SKM-1 (cell line): ENCODE data around the gene METTL1.

Experiments
- DNase-seq: peaks from one replicate; lab custom pipeline; 2025; ENCODE audit not compliant: unreplicated experiment; lab: John Stamatoyannopoulos, UW

METTL1 gene

DNA sequence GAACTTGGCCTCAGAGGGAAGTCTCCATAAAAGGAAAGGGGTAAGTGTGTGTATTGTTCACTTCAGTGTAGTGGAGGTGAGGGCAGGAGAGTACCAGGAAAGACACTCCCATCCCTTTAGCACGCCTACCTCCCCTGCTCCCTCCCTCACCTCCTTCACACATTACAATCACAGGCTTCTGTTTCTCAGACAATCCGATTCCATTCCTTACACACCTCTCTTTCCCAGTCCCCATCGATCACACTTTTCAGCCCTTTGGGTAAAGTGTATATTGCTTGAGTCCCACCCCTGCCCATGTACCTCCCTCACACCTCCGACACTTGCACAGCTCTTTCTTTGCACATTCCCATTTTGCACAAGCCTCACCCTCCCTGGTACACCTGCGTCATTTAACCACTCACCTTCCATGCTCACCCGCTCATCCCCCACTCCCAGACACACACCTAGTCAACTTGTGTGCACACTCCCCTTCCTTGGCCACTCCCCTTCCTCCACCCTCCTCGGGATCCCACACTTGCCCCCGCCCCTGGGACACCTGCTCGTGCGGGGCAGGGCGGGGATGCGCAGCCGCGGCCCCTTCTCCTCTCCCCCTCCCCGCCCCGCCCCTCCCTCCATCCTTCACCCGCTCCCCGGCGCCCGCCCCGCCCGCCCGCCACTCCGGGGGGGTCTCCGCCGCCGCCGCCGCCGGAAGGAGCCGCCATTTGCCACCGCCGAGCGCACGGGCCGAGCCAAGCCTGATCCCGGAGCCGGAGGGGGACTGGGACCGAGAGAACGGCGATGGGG is 17.3 kb downstream of the METTL1 start, which contains the start of gene MARCHF9:
MARCHF9 (plus strand) TSS at position 693 of the 783 bp plus-strand sequence. CDS start 426 bp downstream, outside the sequence.
- no peak for DNase-seq

DNA sequence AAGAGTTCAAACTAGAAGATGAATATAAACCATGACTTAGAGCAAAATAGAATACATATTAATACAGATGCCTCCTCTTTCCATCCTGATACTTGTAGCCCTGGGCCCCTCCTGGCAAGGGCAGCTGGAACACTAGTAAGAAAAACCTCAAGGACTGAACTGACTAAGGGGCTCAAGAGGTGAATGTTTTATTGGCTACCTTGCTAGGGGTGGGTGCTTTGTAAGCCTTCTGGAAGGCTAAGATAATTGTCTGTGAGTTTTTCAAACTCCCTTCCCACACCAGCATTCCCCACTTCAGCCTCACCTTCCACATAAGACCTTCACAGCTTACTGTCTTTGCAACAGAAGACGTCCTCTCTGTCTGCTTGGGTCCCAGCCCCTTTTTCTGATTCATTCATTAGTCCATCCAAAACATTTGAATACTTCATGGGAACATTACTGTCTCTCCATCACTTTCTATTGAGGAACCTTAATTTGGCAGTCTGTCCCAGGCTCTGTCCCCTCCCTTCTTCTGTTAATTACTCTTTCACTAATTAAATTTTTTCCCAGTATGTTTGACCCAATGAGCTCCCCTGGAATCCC is 18.1 kb downstream of the METTL1 start:
- no peak for DNase-seq

DNA sequence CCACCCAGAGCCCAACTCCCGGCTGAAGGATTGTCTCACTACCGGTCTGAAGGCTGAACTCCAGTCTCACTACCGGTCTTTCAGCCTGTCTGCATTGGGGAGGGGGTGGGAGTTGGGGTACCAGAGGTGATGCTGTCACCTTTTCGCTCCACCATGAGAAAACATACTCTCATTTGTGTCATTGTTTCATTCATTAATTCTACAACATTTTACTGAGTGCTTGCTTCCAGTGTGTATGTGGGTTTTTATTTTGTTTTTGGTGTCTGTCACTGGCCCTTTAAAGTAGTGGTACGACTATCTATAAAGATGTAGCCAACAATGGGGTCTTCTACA is 19.3 kb downstream of the METTL1 start:
- no peak for DNase-seq

DNA sequence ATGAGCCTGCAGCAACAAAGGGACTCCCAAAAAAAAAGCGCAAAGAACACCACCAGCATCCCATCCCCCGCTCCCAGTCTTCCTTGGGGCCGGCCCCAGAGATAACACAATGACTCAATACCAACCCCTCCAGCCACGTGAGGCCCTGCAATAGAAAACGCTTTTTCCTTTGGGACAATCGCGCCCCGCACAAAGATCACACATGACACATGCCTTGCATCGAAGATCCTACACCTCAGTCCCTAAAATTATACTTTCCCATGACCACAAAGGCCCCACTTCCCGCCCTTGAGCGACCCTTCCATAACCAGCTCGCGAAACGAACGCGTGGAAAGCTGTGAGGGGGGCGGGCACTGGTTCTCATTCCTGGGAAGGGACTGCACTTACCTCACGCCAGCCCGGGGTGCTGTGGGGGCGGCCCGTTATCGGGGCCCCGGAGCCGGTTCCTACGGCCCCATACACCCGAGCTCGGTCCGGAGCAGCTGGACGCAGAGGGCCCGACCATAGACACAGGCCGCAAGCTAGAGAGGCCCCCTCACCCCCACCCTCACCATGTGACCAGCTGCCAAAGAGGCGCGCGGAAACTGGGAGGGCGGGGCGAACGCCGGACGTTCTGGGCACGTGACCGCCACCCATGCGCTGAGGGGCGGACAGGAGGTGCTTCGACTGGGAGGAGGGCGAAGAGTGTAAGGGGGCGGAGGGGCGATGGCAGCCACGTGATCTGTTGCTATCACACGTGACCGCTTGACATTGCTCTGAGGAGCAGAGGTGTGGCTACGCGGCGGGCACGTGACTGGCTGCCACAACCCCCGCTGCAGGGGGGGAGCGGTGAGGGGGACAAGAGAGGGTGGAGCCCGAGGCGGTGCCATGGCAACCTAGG is 19.9 kb downstream of the METTL1 start, which contains the start of gene CDK4:
CDK4 (minus strand) TSS at position 523 of the 880 bp plus-strand sequence. CDS start 593 bp downstream, outside the sequence.
- DNase-seq, result peak; percentile 86

DNA sequence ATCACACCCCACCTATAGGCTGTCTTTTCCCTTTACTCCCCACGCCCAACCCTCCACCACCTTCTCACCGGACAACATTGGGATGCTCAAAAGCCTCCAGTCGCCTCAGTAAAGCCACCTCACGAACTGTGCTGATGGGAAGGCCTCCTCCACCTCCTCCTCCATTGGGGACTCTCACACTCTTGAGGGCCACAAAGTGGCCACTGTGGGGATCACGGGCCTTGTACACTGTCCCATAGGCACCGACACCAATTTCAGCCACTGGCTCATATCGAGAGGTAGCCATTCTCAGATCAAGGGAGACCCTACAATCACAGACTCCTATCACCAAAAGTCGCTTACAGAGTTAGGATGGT is 20.5 kb downstream of the METTL1 start:
- DNase-seq, result no peak

DNA sequence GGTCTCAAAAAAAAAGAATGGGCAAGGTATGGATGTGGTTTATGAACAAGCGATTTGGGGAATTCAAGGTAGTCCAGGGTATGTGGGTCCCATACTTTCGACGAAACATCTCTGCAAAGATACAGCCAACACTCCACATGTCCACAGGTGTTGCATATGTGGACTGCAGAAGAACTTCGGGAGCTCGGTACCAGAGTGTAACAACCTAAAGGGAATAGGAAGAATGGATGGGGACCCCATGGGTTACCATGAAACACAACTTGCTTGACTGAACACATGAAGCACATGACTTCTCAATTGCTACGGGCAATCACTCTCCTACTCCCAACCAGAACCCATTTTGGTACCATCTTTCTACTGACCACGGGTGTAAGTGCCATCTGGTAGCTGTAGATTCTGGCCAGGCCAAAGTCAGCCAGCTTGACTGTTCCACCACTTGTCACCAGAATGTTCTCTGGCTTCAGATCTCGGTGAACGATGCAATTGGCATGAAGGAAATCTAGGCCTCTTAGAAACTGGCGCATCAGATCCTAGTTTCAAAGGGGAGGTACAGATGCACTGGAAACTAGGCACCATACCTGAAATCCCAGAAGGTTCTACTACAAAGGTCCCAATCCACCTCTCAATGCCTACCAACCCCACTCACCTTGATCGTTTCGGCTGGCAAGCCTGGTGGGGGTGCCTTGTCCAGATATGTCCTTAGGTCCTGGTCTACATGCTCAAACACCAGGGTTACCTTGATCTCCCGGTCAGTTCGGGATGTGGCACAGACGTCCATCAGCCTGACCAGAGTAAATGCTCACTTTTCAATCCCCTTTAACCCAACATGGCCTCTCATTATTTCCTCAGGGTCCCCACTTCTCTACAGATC is 21.1 kb downstream of the METTL1 start:
- no peak for DNase-seq

DNA sequence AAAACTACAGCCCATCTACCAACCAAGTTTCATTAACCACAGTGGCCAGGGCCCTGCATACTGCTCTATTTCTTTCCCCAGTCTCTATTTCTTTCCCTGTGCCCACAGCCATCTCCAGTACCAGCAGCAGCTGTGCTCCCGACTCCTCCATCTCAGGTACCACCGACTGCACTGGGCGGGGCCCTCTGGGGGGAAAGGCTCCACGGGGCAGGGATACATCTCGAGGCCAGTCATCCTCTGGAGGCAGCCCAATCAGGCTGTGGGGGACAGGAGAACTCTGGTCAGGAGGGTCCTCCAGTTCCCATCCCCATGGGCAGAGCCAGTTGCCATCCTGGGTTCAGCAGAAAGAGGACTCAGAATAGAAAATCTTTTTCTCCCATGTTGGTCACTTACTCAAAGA is 22.8 kb downstream of the METTL1 start:
- DNase-seq, result no peak

DNA sequence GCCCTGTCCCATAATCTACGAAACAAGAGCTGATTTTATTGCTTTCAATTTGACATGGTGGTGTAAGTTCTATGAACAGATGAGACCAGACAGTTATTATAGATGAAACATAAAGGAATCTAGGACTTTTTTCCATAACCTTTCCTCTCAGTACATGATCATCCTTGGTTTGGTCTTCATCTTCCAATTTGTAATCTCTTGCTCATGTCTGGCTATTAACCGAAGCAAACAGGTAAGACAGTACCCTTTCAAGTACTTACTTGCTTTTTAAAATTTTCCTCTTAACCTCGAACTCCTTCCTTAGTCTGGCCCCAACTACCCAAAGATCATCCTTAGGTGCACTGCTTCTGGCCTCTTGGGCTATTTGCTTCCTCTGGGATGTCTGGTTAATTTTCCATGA is 25.9 kb downstream of the METTL1 start:
- DNase-seq, result no peak

DNA sequence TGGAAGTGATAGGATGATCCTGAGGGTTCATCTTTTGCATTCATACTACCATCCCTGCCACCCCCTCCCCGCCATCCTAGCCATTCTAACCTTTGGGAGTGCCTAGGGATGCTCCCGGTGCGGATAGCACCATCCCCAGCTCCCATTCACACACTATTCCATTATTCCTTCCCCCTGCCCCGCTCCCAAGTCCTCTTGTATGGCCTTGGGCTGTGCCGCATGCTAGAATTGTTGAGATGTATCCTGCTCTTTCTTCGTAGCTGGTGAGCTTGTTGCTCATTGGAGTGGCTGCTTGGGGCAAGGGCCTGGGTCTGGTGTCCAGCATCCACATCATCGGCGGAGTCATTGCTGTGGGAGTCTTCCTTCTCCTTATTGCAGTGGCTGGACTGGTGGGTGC is 26.4 kb downstream of the METTL1 start:
- no peak for DNase-seq

DNA sequence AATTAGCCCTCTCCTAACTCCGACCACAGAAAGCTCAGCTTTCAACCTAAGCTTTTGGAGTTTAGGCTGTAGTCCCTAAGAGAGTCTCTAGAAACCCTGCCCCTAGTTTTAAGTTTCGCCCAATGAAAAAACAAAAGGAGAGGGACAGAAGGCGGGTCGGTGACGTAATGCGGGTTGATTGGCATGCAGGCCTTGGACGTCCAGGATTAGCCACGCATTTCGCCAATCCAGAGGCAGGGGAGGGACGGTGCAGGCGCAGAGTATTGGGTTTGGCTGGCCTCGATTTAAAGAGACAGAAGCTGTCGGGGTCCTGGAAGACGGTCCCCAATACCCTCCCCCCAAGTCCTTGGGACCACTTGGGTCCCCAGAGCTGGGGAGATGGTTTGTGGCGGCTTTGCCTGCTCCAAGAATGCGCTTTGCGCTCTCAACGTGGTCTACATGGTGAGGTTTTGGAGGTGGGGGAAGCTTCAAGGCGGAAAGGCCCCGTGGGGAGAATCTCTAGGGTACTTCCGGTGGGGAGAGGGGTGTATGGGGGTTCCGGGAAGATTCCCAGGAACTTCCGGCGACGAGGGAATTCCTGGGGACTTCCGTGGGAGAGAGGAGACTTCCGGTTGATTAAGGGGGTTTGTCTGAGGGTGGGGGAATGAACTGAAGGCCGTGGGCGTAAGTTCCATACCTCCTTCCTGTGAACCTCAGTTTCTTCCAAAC is 27.0 kb downstream of the METTL1 start, which contains the start of gene TSPAN31:
TSPAN31 (plus strand) TSS at position 263 of the 708 bp plus-strand sequence; CDS start at position 379, 116 bp downstream.
- DNase-seq, result peak; percentile 82

DNA sequence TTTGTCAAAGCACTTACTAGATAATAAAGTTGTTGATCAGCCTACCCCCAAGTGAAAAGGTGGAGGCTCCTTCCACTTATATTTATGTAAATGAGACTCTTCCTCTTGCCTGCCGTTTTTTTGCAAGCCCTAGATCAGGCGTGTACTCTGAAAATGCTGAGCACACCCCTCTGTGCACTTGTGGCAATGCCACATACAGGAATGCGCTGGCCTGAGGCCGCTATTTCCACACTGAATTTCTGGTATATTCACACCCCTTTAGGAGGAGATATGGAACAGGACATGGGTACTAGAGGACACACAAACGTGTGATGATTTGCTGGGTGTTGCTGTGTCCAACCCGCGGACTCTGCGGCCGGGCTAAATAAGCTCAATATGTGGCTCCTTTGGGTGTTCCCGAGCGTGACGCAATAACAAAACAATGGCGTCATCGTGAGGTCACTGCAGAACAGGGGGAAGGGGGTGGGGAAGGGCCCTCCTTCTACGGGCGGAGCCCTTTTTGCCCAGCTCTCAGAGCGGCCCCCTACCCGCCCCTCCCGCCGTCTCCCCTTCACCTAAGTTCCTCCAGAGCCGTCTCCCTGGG is 27.6 kb downstream of the METTL1 start:
- DNase-seq, result no peak

DNA sequence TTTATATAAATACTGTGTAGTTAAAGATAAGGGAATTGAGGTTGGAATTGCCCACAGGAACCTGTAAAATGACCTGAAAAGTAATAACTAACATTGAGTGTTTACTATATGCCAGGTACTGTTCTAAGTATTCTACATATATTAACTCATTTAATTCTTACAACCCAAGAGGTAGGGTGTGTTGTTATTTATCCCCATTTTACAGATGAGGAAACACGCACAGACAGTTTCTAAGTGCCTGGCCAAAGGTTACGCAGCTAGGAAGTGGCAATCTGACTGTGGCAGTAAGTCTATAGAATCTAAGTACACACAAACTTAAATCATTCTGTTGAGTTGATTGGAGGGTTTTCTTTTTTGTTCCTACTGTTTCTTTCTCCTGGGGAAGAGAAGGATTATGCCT is 28.1 kb downstream of the METTL1 start:
- no peak for DNase-seq

DNA sequence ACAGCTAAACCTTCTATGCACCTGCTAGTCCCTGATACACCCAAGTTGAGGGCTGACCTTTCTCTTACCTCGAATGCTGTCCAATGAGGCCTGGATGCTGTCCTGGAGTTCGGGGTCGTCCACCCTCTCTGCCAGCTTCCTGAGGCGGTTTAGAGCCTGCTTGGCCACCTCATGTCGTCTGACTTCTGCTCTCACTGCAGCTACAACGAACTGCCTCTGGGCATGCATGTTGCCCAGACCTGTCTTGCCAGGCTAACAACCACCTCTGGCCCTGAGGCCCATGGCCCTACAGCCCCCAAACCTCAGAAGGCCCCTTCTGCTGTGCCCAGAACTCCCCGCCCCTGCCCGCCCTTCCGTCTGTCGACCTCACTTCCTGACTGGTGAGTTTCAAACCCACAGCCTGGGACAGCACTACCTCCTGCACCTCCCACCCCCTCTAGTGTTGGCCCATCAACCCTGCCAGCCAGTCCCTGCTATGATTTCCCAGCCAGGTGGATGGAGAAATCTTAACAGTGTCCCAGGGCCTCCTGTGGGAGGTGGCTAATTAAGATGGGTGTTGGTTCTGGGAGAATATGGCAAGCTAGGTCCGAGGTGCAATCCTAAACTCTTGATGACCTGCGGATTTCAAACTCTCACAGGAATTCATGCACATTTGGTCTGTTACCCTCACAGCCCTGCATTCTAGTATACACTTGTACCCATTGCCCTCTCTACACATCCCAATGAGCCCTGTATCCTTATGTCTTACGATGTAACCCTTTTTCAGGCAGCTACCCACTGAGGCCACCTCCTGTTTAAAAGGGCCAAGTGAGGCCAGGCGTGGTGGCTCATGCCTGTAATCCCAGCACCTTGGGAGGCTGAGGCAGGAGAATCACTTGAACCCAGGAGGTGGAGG is 29.8 kb downstream of the METTL1 start:
- no peak for DNase-seq

DNA sequence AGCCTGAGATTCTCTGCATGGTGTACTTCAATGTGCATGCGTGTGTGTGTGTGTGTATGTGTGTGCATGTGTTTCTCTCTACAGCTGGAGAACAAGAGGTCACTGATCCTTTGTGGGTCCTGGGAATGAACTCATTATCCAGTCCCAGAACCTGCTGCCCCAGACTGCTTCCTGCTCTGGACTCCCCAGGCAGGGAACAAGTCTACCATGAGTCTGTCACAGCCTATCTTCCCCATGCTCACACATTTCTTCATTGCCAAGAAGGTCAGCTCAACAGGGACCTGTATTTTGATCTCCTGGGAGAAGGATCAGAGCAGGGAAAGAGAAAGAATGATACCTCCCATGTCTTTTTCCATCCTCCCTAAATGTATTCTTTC is 30.5 kb downstream of the METTL1 start:
- DNase-seq, result no peak

DNA sequence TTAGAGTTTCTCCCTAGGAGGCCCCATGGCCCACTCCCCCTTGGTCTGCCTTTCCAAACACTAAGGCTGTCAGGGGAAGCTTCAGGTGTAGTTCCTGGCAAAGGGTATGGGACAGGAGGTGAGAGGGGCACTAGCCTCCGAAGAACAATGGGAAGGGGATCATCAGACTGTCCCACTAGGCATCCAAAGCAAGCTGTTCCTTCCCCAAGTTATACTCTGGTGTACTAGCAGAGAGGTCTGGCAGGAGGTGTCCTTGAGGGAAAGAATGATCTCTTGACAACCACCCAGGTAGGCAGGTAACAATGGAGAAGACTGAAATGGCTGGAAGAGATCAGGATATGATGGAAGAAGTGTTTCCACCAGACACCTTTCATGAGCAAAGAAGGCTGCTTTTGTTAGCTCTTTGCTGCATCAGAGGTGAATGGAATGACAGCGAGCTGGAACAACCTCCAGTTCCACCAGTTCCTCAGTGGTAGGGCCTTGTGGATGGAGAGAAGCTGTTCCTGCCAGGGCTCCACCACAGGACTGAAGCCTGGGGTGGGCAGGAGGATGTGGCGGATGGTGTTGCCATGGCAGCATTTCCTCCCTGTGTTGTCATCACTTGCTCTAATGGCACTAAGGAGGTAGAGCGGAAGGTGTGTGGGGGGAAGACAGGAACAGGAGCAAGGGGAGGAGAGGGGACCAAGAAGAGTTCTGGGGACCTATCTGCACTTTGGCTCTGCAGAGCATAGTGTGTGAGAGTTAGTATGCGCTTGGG is 31.1 kb downstream of the METTL1 start:
- DNase-seq, result no peak

DNA sequence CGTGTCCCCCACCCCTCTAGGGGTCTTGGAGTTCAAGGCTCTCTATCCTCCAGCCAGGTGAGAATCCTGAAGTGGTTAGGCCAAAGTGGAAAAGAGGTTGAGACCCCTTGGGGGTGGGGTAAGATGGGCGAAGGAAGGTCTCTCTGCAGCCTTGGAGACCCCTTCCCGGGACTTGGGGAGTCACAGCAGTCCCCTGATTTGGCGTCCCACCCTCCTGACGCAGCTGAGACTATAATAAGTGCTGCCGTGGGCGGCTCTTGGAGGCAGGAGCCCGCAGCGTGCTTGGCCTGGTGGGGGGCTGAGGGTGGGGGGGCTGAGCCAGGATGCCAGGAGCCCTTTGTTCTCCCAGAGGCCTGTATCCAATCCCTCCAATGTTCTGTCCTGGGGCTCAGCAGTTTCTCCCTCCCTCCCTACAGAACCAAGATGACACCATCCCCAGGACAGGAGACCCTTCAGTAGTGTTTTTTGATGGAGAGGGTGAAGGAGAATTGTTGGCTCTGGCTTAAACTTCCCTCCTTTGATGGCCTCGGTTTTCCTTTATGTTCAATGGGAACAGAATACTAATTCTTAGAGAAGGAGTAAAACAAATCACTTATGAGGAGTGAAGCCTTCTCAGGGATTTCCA is 31.9 kb downstream of the METTL1 start:
- DNase-seq, result no peak

DNA sequence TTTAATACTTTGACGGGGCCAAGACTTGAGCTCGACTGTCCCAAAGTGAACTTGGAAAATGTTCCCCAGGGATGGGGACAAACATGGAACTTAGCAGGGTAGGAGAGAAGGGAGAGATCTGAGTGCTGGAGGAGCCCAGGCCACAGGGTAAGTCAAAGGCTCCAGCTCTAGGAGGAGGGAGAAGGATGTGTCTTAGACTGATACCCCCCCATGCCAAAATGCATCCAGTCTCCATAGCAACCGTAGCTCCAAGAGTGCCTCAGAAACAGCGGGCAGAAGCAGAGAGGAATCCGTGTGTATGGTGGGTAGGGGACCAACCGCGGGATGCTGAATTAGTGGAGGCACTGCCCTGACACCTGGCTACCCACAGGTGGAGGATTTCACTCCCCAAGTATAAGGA is 32.5 kb downstream of the METTL1 start:
- DNase-seq, result no peak
